Esophagus squamous epithelium (tissue), 4 donors: ENCODE measurements around the gene TATDN2.

Experiments used
- POLR2A ChIP-seq, 4 donors: fragments of 450-650 bp; IDR thresholded peaks; one replicate each; pipeline ENCODE4 v1.6.1; 2017; ENCODE audit warnings: antibody characterized with exemption in 4 of 4, mild to moderate bottlenecking in 4 of 4, moderate library complexity in 3 of 4
- TF ChIP-seq, protein P1 (sequence below), 6 experiments: fragments of 450-650 bp in 4 of 6; fragments of 200-600 bp in 2 of 6; sonication (generic) in 2 of 6; IDR thresholded peaks; one replicate each; pipeline ENCODE4 v1.5.1; 2016 to 2019; ENCODE audit warnings: antibody characterized with exemption in 6 of 6, mild to moderate bottlenecking in 4 of 6, moderate library complexity in 4 of 6

DNA sequence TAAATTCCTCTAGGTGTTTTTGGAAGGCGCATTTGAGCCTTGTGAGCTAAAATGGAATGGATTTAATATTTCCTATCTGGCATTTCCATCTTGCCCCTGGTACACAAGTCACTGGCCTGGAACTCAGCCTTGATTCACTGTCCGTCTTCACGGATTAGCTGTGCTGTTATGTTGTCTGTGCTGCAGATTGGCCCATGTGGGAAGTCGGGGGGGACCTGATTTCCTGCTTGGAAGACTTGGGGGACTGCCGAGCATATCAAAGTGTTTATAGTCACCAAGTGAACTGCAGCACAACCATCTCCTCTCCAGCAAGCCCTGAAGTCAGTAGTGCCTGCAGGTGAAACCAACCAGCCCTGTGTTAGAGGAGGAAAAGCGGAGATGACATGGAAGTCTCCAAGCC is 32.3 kb downstream of the TATDN2 start:
- TF ChIP-seq, protein P1, sequence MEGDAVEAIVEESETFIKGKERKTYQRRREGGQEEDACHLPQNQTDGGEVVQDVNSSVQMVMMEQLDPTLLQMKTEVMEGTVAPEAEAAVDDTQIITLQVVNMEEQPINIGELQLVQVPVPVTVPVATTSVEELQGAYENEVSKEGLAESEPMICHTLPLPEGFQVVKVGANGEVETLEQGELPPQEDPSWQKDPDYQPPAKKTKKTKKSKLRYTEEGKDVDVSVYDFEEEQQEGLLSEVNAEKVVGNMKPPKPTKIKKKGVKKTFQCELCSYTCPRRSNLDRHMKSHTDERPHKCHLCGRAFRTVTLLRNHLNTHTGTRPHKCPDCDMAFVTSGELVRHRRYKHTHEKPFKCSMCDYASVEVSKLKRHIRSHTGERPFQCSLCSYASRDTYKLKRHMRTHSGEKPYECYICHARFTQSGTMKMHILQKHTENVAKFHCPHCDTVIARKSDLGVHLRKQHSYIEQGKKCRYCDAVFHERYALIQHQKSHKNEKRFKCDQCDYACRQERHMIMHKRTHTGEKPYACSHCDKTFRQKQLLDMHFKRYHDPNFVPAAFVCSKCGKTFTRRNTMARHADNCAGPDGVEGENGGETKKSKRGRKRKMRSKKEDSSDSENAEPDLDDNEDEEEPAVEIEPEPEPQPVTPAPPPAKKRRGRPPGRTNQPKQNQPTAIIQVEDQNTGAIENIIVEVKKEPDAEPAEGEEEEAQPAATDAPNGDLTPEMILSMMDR (IDR thresholded peaks at IDR 0.05), result no peak
- no peak for TF ChIP-seq POLR2A (IDR thresholded peaks at IDR 0.05)
